ENCODE results near the gene PIGK.
"Not testable (repeated sequence)": the region's sequence is repeated elsewhere in the genome, so short reads cannot be mapped to it uniquely, and the experiment has no call there.

Gene PIGK

DNA sequence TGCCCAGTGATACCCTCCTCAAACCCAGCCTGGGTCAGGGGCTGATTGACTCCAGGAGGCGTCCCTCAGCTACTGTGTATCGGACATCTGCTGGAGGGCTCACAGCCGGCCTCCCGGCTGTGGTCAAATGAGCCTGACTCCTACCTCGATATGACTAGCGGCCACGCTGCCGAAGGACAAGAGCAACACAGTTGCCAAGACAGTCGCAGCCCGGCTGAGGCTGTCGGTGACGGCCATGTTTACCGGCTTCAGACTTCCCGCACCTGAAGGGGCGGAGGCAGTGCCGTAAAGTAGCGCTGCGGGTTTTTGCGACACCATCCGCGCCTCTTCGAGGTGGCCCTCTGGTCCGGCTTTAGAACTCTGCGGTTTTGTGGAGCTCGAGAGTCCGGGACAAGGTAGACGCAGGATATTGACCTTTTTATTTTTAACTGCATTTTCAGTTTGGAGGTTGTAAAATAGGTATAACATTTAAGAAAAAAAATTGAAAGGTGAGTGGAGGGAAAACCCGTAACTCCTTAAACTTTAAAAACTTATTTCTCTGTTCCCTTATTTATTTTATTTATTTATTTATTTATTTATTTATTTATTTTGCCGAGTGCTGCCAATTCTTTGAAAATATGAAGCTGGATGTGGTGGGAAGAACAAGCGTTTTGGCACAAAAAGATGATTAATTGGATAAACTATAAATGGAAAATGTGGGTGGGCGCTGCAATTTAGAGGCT, at the start of gene PIGK:
Gene PIGK, minus strand, starts transcription at position 265 of the 722 bp plus-strand sequence. Its CDS starts 28 bp downstream, at position 237.
- in situ Hi-C loops (cut with HindIII; ENCODE audit: low sequenced_read_pairs): no loop called here

DNA sequence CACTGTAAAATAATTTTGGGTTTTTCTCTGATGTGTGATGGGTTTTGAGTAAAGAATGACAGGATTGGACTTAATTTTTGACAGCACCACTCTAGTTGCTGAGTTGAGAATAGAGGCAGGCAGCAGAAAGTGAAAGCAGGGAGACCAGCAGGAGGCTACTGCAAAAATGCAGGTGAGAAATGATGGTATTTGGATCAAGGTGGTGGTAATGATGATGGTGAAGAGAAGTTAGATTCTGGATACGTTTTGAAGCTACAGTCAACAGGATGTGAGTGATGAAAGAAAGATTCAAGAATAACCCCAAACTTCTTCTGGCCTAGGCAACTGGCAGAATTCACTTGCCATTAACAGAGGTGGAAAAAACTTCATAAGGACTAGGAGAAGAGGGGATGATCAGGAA, 47.8 kb upstream of the PIGK start:
- in situ Hi-C loops (cut with HindIII; ENCODE audit: low sequenced_read_pairs): no loop called here

DNA sequence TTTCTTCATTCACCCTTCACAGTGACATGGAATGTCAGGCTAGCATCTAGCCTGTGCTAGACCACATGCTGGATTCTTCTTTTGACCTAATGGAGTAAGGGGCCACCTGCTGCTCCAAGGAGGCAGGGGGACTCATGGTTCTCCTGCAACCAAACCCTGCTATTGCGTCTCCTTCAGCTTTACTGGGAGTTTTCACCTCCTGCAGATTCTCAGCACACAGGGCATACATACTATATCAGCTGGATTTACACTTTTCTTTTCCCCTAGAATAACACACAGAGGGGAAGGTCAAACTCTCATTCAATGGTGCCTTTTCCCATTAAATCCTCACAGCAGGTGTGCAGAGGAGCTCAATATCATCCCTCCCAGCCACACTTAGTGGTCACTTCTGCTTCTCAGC, 46.0 kb upstream of the PIGK start:
- in situ Hi-C loops (cut with HindIII; ENCODE audit: low sequenced_read_pairs): no loop called here

- in situ Hi-C loops (cut with HindIII; ENCODE audit: low sequenced_read_pairs): no loop called here
Measured at GRCh38 chr1:77263708-77264107, 44.5 kb upstream of the PIGK start.

GRCh38 chr1:77253211-77253610, 34.0 kb upstream of the PIGK start:
- in situ Hi-C loops (cut with HindIII; ENCODE audit: low sequenced_read_pairs): no loop called here

DNA sequence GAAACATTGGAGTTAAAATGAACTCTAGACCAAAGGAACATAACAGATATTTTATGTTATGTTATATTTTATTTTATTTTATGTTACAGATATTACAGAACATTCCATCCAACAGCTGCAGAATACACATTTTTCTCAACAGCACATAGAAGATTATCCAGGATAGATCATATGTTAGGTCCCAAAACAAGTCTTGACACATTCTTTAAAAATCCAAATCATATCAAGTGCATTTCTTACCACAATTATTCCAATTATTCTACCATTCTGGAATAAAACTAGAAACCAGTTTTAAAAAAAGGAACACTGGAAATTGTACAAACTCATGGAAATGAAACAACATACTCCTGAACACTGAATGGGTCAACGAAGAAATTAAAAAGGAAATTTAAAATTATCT, 30.9 kb upstream of the PIGK start:
- in situ Hi-C loops (cut with HindIII; ENCODE audit: low sequenced_read_pairs): no loop called here

- in situ Hi-C loops (cut with HindIII; ENCODE audit: low sequenced_read_pairs): no loop called here
Measured at GRCh38 chr1:77245830-77246229, 26.6 kb upstream of the PIGK start.

- in situ Hi-C loops (cut with HindIII; ENCODE audit: low sequenced_read_pairs): no loop called here
Measured at GRCh38 chr1:77239311-77239710, 20.1 kb upstream of the PIGK start.

GRCh38 chr1:77238462-77238861, 19.2 kb upstream of the PIGK start:
- in situ Hi-C loops (cut with HindIII; ENCODE audit: low sequenced_read_pairs): no loop called here

GRCh38 chr1:77234943-77235342, 15.7 kb upstream of the PIGK start:
- in situ Hi-C loops (cut with HindIII; ENCODE audit: low sequenced_read_pairs): no loop called here

DNA sequence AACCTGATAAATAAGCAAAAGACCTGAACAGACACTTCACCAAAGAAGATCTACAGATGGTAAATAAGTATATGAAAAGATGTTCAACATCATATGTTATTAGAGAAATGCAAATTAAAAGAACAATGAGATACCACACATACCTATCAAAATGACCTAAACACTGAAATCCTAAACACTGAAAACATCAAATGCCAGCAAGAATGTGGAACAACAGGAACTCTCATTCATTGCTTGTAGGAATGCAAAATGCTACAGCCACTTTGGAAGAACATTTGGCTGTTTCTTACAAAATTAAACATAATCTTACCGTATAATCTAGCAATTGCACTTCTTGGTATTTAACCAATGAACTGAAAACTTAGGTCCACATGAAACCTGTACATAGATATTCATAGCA, 14.9 kb upstream of the PIGK start:
- in situ Hi-C loops (cut with HindIII; ENCODE audit: low sequenced_read_pairs): no loop called here

GRCh38 chr1:77232829-77233228, 13.6 kb upstream of the PIGK start:
- in situ Hi-C loops (cut with HindIII; ENCODE audit: low sequenced_read_pairs): no loop called here

- in situ Hi-C loops (cut with HindIII; ENCODE audit: low sequenced_read_pairs): no loop called here
Measured at GRCh38 chr1:77230051-77230450, 10.8 kb upstream of the PIGK start.

- in situ Hi-C loops (cut with HindIII; ENCODE audit: low sequenced_read_pairs): no loop called here
Measured at GRCh38 chr1:77228836-77229235, 9.6 kb upstream of the PIGK start.

GRCh38 chr1:77227381-77227780, 8.2 kb upstream of the PIGK start:
- in situ Hi-C loops (cut with HindIII; ENCODE audit: low sequenced_read_pairs): no loop called here

- in situ Hi-C loops (cut with HindIII; ENCODE audit: low sequenced_read_pairs): no loop called here
Measured at GRCh38 chr1:77222496-77222895, 3.3 kb upstream of the PIGK start.

DNA sequence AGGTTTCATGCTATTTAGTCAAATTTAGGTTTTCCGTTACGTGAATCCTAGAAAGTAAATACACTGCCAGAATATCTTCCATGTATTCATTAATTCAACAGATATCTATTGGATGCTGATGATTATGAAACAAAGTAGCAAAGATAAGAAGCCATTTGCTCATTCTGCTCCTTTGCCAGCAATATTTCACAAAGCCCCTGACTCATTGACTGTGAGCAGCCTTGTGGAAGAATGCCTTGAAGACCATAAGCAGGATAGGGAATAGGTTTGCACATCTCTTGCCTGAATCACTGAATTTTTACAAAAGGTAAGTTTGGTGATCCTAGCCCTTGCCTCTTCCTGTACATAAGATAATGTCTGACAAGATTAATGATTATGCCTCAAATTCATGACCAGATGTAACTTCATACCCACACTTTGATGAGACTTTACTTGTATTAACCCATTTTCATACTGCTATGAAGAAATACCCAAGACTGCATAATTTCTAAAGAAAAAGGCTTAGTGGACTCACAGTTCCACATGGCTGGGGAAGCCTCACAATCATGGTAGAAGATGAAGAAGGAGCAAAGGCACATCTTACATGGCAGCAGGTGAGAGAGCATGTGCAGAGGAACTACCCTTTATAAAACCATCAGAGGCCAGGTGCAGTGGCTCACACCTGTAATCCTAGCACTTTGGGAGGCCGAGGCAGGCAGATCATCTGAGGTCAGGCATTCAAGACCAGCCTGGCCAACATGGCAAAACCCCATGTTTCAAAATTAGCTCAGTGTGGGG, 1.6 kb upstream of the PIGK start:
- in situ Hi-C loops (cut with HindIII; ENCODE audit: low sequenced_read_pairs): no loop called here

DNA sequence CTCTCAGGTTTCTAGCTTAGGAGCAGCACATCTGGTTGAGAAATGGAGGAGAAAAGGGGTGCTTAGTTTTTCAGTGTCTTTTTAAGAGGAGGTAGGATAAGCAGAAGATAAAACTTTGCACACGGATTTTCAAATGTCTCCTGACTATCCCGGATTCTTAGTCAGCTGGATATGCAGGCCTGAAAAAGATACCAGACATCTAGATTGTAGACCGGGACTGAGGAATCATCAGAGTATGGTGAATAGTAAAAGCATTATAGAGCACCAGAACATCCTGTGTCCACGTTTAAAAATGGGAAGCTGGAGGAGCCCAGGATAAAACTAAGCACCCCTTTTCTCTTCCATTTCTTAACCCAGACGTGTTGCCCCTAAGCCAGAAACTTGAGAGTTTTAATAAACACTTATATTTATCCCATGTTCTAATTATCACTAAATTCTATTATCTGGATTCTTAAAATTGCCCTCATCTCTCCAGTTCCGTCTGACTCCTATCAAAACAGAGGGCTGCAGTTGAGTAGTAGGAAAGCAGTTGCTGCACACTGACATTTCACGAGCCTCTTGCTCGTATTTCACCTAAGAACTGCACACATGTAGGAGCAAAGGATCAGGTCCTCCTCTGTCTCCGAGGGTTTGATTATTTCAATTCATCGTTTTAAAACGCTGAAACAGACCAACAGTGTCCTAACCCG, 609 bp downstream of the PIGK start:
- in situ Hi-C loops (cut with HindIII; ENCODE audit: low sequenced_read_pairs): no loop called here

GRCh38 chr1:77204043-77204442, 15.2 kb downstream of the PIGK start:
- in situ Hi-C loops (cut with HindIII; ENCODE audit: low sequenced_read_pairs): not testable (repeated sequence)

DNA sequence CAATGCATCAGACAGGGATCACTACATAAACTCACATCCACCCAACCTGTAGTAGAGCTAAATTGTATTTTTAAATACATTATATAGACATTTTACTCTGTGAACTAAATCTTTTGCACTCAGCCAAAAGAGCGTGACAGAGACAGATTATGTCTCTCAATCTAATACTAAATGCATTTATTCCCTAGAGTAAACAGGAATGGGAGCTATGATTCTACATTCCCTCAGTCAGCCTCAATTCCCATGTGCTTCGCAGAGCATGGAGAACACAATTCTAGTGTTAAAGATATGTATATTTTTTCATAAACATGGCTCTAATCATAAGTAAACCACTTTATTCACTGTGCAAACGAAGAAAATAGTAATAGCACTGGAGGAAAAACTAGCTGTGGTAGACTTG, 16.5 kb downstream of the PIGK start:
- in situ Hi-C loops (cut with HindIII; ENCODE audit: low sequenced_read_pairs): no loop called here

DNA sequence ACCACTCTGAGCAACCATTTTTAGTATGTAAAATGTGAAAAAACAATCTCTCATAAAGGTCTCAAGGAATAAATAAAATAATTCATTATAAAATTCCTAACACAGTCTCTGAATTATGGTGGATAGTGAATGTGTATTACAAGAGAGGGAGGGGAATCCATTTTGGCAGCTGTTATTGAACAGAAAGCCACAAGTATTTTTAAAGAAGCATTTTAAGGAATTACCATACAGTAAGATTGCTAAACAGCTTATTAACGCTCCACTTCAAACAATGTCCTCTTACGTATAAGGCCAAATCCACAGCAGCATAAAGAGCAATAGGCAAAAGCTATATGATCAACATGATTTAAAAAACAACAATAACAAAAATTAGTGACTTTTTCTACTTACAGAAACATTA, 18.4 kb downstream of the PIGK start:
- in situ Hi-C loops (cut with HindIII; ENCODE audit: low sequenced_read_pairs): no loop called here

DNA sequence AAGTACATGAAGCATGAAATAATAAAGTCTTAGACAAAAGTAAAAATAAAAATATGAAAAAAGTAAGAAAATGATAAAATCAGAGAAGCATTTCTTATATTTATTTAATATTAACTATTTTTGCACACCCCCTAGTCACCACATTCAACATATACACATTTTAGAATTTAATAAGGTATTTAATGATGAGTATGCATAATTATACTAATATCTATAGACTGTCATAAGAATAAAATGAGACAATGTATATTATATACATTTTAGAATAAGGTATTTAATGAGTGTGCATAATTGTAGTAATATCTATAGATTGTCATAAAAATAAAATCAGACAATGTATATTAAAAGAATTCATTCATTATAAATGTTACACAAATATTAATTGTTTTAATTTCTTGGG, 18.9 kb downstream of the PIGK start:
- in situ Hi-C loops (cut with HindIII; ENCODE audit: low sequenced_read_pairs): no loop called here

Measured in DLD1 (cell line).